DND-41 (cell line): ENCODE measurements around the gene USP46.

ENCODE experiments used
- ATAC-seq: fragments of 200-7000 bp; cut with Tn5 transposase; 3 replicates; pipeline ENCODE4 v1.9.1; 2021; ENCODE audit warnings: low read depth; ENCODE audit not compliant: insufficient read depth
- DNase-seq: peaks from one replicate; pipeline ENCODE4 v3.0.0-alpha.2; 2020
- H2AFZ ChIP-seq: 2 replicates; pipeline ENCODE4 v1.6.0; 2012; ENCODE audit warnings: low read depth, low read length
- H3K27ac ChIP-seq: 2 replicates; pipeline ENCODE4 v1.5.1; 2012; ENCODE audit warnings: low read length, inconsistent platforms
- H3K27me3 ChIP-seq: fragments of 200-600 bp; sonication (generic); 2 replicates; pipeline ENCODE4 v1.6.0; 2012; ENCODE audit warnings: low read length, mild to moderate bottlenecking, inconsistent platforms; ENCODE audit not compliant: insufficient read depth, poor library complexity
- H3K36me3 ChIP-seq: 2 replicates; pipeline ENCODE4 v1.5.1; 2012; ENCODE audit warnings: low read length, inconsistent platforms; ENCODE audit not compliant: insufficient read depth
- H3K4me1 ChIP-seq: 2 replicates; pipeline ENCODE4 v1.5.1; 2012; ENCODE audit warnings: mild to moderate bottlenecking, low read length; ENCODE audit not compliant: insufficient read depth
- H3K4me2 ChIP-seq: 2 replicates; pipeline ENCODE4 v1.6.0; 2012; ENCODE audit warnings: mild to moderate bottlenecking, moderate library complexity, low read length, inconsistent platforms; ENCODE audit not compliant: insufficient read depth
- H3K4me3 ChIP-seq, 2 experiments: fragments of 200-600 bp in 1 of 2; shearing (Covaris generic) in 1 of 2; 2 replicates each; pipeline ENCODE4 v1.5.1; 2012 to 2016; ENCODE audit warnings: inconsistent platforms in 2 of 2, low read length in 2 of 2, mild to moderate bottlenecking in 2 of 2, low read depth in 1 of 2, moderate library complexity in 1 of 2
- H3K79me2 ChIP-seq: 2 replicates; pipeline ENCODE4 v1.6.0; 2012; ENCODE audit warnings: low read length, inconsistent platforms; ENCODE audit not compliant: insufficient read depth
- H3K9ac ChIP-seq: 2 replicates; pipeline ENCODE4 v1.6.0; 2012; ENCODE audit warnings: low read depth, mild to moderate bottlenecking, inconsistent platforms, low read length, moderate library complexity
- H3K9me3 ChIP-seq: 2 replicates; pipeline ENCODE4 v1.5.1; 2012; ENCODE audit warnings: low read length, moderate library complexity, mild to moderate bottlenecking, inconsistent platforms; ENCODE audit not compliant: insufficient read depth, severe bottlenecking
- H4K20me1 ChIP-seq: 2 replicates; pipeline ENCODE4 v1.6.0; 2012; ENCODE audit warnings: low read length; ENCODE audit not compliant: insufficient read depth
- CTCF ChIP-seq: IDR thresholded peaks from 2 replicates; pipeline ENCODE4 v1.5.1; 2012; ENCODE audit warnings: borderline replicate concordance, low read length, moderate library complexity, mild to moderate bottlenecking; ENCODE audit not compliant: poor library complexity, severe bottlenecking; ENCODE audit errors: extremely low read depth
- EZH2 ChIP-seq: IDR thresholded peaks from 3 replicates; pipeline ENCODE4 v1.6.1; 2012; ENCODE audit warnings: borderline replicate concordance, low read depth, mild to moderate bottlenecking, moderate library complexity, low read length, inconsistent platforms; ENCODE audit not compliant: severe bottlenecking

Gene USP46

GRCh38 chr4:52566136-52567031 is 92.7 kb downstream of the USP46 start:
- Histone ChIP-seq H3K27me3 (no peaks in the 10 kb centered on the region), H3K27ac (no peak overlapping the region), H3K9me3 (no peaks in the 10 kb centered on the region), H2AFZ (no peak overlapping the region), H3K36me3 (no peaks in the 10 kb centered on the region), H3K4me3 (no peak overlapping the region), H3K4me2 (no peak overlapping the region), H3K79me2 (no peaks in the 10 kb centered on the region), H4K20me1 (no peaks in the 10 kb centered on the region), H3K9ac (no peak overlapping the region), H3K4me1 (no peaks in the 10 kb centered on the region)
- no peak for TF ChIP-seq CTCF
- TF ChIP-seq EZH2, result no peak
- DNase-seq (no peak), ATAC-seq (no peak)

GRCh38 chr4:52560844-52561280 is 98.2 kb downstream of the USP46 start:
- Histone ChIP-seq H3K27ac (no peak overlapping the region), H3K4me2 (no peak overlapping the region), H3K9ac (no peak overlapping the region), H3K4me1 (no peaks in the 10 kb centered on the region), H3K9me3 (no peaks in the 10 kb centered on the region), H4K20me1 (no peaks in the 10 kb centered on the region), H3K4me3 (no peak overlapping the region), H3K27me3 (no peaks in the 10 kb centered on the region), H3K79me2 (no peaks in the 10 kb centered on the region), H3K36me3 (no peaks in the 10 kb centered on the region), H2AFZ (no peak overlapping the region)
- no peak for DNase-seq
- no peak for ATAC-seq
- TF ChIP-seq EZH2, result no peak
- TF ChIP-seq CTCF, result no peak

- Histone ChIP-seq H3K4me3 (no peak overlapping the region), H2AFZ (no peak overlapping the region)
These were observed 103.8 kb downstream of the USP46 start for GRCh38 chr4:52555356-52555716.

More at GRCh38 chr4:52555356-52555716, 103.8 kb downstream of the USP46 start:
- Histone ChIP-seq H3K27ac (no peak overlapping the region), H3K79me2 (no peaks in the 10 kb centered on the region), H4K20me1 (no peaks in the 10 kb centered on the region), H3K9ac (no peak overlapping the region), H3K4me2 (no peak overlapping the region), H3K36me3 (no peaks in the 10 kb centered on the region), H3K4me1 (no peaks in the 10 kb centered on the region), H3K27me3 (no peaks in the 10 kb centered on the region), H3K9me3 (no peaks in the 10 kb centered on the region)
- no peak for DNase-seq
- ATAC-seq, result no peak
- TF ChIP-seq EZH2 (no peak), CTCF (no peak)
